Endothelial cell of umbilical vein (primary cell): ENCODE results near the gene MSL2. TPM values are rescaled to one million over a fixed set of nuclear protein-coding genes. Genes with fewer than 3 reads are reported as not detected.
"Not testable (repeated sequence)": the region's sequence is repeated elsewhere in the genome, so short reads cannot be mapped to it uniquely, and the experiment has no call there.

Source experiments
- BruUV-seq: library from RNA; stranded (reverse); fragments of 400-500 nt; replicated peaks from 2 replicates; lab custom pipeline; 2021; lab: Mats Ljungman, UMichigan
- CTCF ChIA-PET: fragments of 300-600, 350-600 bp; sonication (Branson Sonifier 250); formaldehyde crosslinking; loops from one replicate; lab custom pipeline; 2021; ENCODE audit warnings: antibody characterized with exemption, inconsistent platforms; lab: Charles Lee
- POLR2A ChIA-PET: fragments of 300-600, 350-600 bp; sonication (Branson Sonifier 250); formaldehyde crosslinking; loops from one replicate; lab custom pipeline; 2021; ENCODE audit warnings: antibody characterized with exemption, inconsistent platforms; lab: Charles Lee
- DNase-seq: peaks from one replicate; pipeline ENCODE4 v3.0.0-alpha.2; 2011; ENCODE audit warnings: low read depth, low spot score
- FAIRE-seq: peaks from 2 replicates; lab custom pipeline; 2011; peaks lifted over from hg19 to GRCh38; lab: Jason Lieb, UNC
- H2AFZ ChIP-seq: 2 replicates; pipeline ENCODE4 v1.6.0; 2012; ENCODE audit warnings: low read depth, low read length, control low read depth, inconsistent platforms
- H3K27ac ChIP-seq: 2 replicates; pipeline ENCODE4 v1.5.1; 2011; ENCODE audit warnings: low read depth, mild to moderate bottlenecking, control low read depth, low read length, moderate library complexity; ENCODE audit not compliant: insufficient read depth
- H3K27me3 ChIP-seq, 2 experiments: 2 replicates each; pipeline versions ENCODE4 v1.6.0 to v1.6.1; 2011; ENCODE audit warnings: low read length in 2 of 2, mixed read lengths in 1 of 2; ENCODE audit not compliant: control insufficient read depth in 2 of 2, insufficient read depth in 2 of 2
- H3K36me3 ChIP-seq, 2 experiments: 2 replicates in 1 of 2; 3 replicates in 1 of 2; pipeline ENCODE4 v1.5.1; 2011; ENCODE audit warnings: low read length in 2 of 2, mild to moderate bottlenecking in 1 of 2, moderate library complexity in 1 of 2; ENCODE audit not compliant: control insufficient read depth in 2 of 2, insufficient read depth in 2 of 2; ENCODE audit errors: extremely low read depth in 1 of 2
- H3K4me1 ChIP-seq: 3 replicates; pipeline ENCODE4 v1.5.1; 2011; ENCODE audit warnings: mild to moderate bottlenecking, low read length; ENCODE audit not compliant: control insufficient read depth, insufficient read depth; ENCODE audit errors: extremely low read depth
- H3K4me2 ChIP-seq: 2 replicates; pipeline ENCODE4 v1.6.1; 2011; ENCODE audit warnings: low read length, control low read depth, mixed read lengths; ENCODE audit not compliant: insufficient read depth
- H3K4me3 ChIP-seq, 3 experiments: fragments of 200-600 bp in 1 of 3; sonication (generic), shearing (Covaris generic) in 1 of 3; replicated peaks in 1 of 3; 2 replicates each; pipeline ENCODE4 v1.5.1; 2011 to 2016; ENCODE audit warnings: control low read depth in 3 of 3, low read length in 3 of 3, mild to moderate bottlenecking in 2 of 3, inconsistent platforms in 1 of 3, low read depth in 1 of 3, moderate library complexity in 1 of 3; ENCODE audit not compliant: insufficient read depth in 1 of 3
- H3K79me2 ChIP-seq: 2 replicates; pipeline ENCODE4 v1.6.0; 2012; ENCODE audit warnings: low read length, inconsistent platforms; ENCODE audit not compliant: control insufficient read depth, insufficient read depth
- H3K9ac ChIP-seq: replicated peaks from 2 replicates; pipeline ENCODE3; 2011; ENCODE audit warnings: low read length, control low read depth; ENCODE audit not compliant: insufficient read depth; ENCODE audit errors: extremely low read depth
- H3K9me1 ChIP-seq: replicated peaks from 3 replicates; pipeline ENCODE4 v1.6.0; 2011; ENCODE audit warnings: mild to moderate bottlenecking, low read length; ENCODE audit not compliant: control insufficient read depth, insufficient read depth; ENCODE audit errors: extremely low read depth
- H3K9me3 ChIP-seq: replicated peaks from 2 replicates; pipeline ENCODE4 v1.5.1; 2012; ENCODE audit warnings: low read length, inconsistent platforms; ENCODE audit not compliant: control insufficient read depth, insufficient read depth
- H4K20me1 ChIP-seq: replicated peaks from 2 replicates; pipeline ENCODE3; 2011; ENCODE audit warnings: mild to moderate bottlenecking, low read length; ENCODE audit not compliant: control insufficient read depth, insufficient read depth; ENCODE audit errors: extremely low read depth
- EZH2 ChIP-seq: IDR thresholded peaks from 2 replicates; pipeline ENCODE4 v1.6.1; 2012; ENCODE audit warnings: borderline replicate concordance, low read depth, mild to moderate bottlenecking, moderate library complexity, low read length, inconsistent platforms; ENCODE audit not compliant: severe bottlenecking
- FOS ChIP-seq: IDR thresholded peaks from 2 replicates; pipeline ENCODE4 v1.6.1; 2011; ENCODE audit warnings: mild to moderate bottlenecking, low read length, moderate library complexity, borderline replicate concordance; ENCODE audit not compliant: insufficient read depth
- GATA2 ChIP-seq: IDR thresholded peaks from 2 replicates; pipeline ENCODE4 v1.7.0; 2011; ENCODE audit warnings: low read depth, mild to moderate bottlenecking, moderate library complexity, mixed read lengths, low read length; ENCODE audit not compliant: insufficient read length, insufficient read depth
- JUN ChIP-seq: IDR thresholded peaks from 2 replicates; pipeline ENCODE4 v1.6.1; 2011; ENCODE audit warnings: borderline replicate concordance, low read depth; ENCODE audit not compliant: insufficient read length, insufficient read depth
- MAX ChIP-seq: IDR thresholded peaks from 2 replicates; pipeline ENCODE4 v1.6.1; 2011; ENCODE audit not compliant: insufficient read depth, insufficient read length
- MYC ChIP-seq: IDR thresholded peaks from one replicate; pipeline ENCODE4 v1.6.1; 2011; ENCODE audit warnings: mild to moderate bottlenecking, low read depth, low read length
- POLR2A ChIP-seq: IDR thresholded peaks from 2 replicates; pipeline ENCODE4 v1.6.1; 2012; ENCODE audit warnings: low read depth, mild to moderate bottlenecking, control low read depth, low read length
- POLR2AphosphoS5 ChIP-seq: IDR thresholded peaks from 2 replicates; pipeline ENCODE4 v1.6.1; 2012; ENCODE audit warnings: low read depth, mild to moderate bottlenecking, control low read depth, low read length, moderate library complexity; ENCODE audit not compliant: insufficient read depth
- dilution Hi-C: fragments of 300-500 bp; cut with MboI; formaldehyde crosslinking; loops from one replicate; pipeline ENCODE4 v1.15.0; 2019; ENCODE audit warnings: low sequenced_read_pairs; ENCODE audit not compliant: extremely low pct_ligation_motif_present
- intact Hi-C: fragments of 100-400 bp; cut with micrococcal nuclease; formaldehyde crosslinking; loops from one replicate; pipeline ENCODE4 v1.10.0; 2022
- polyA plus RNA-seq, 4 experiments: library from polyadenylated mRNA; depleted of rRNA in 3 of 4; stranded (reverse) in 3 of 4; unstranded in 1 of 4; fragments of >200 nt; gene quantifications; 2 replicates each; pipeline versions ENCODE4 v1.2.1 to v1.2.3, GENCODE V29; 2011 to 2012; ENCODE audit warnings: missing spikeins in 1 of 4
- total RNA-seq: library from RNA; stranded (reverse); gene quantifications from 2 replicates; pipeline ENCODE4 v1.2.3, GENCODE V29; 2021
- TF ChIP-seq, protein P1 (sequence below), 2 donors: IDR thresholded peaks; 1 replicate in 1 of 2; 2 replicates in 1 of 2; pipeline ENCODE4 v1.5.1; 2011; ENCODE audit warnings: low read length in 2 of 2, mild to moderate bottlenecking in 2 of 2, moderate library complexity in 2 of 2, control low read depth in 1 of 2, inconsistent platforms in 1 of 2, low read depth in 1 of 2; ENCODE audit not compliant: insufficient read depth in 1 of 2; ENCODE audit errors: extremely low read depth in 1 of 2

Gene MSL2
- total and polyA plus RNA-seq, 2 donors (not counting 3 experiments of a cell fraction or from before 2014, with no cell fraction given) = 6.7 to 21.9 TPM

DNA sequence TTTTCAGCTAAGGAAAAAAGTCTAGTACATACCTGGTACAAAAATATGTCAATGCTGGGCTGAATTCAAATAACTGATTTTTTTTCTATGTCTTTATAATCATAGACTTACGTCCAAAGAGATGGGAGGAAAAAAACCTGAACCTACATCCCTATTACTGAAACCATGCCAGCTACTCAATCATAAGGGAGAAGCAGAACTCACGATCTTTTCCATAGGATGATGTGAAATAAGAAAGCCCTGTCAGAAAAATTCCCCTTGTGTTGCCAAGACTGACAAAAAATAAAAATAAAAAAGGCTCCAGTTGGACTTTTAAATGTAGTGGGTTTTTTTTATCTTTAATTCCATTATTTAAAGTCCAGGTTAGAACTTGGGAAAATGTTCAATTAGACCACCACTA is 3.3 kb downstream of the MSL2 start:
- Histone ChIP-seq H2AFZ (no peak overlapping the region), H3K4me3 (peak overlapping the region; percentile 76 to 94 (median 86)), H3K79me2 (peaks cover 78% of the 10 kb centered on the region), H3K4me1 (peaks cover 14% of the 10 kb centered on the region), H3K27ac (no peak overlapping the region), H3K9ac (peak overlapping the region; percentile 92), H3K4me2 (peak overlapping the region; percentile 88), H3K9me1 (no peaks in the 10 kb centered on the region), H4K20me1 (peaks cover 19% of the 10 kb centered on the region), H3K9me3 (no peaks in the 10 kb centered on the region), H3K27me3 (no peaks in the 10 kb centered on the region), H3K36me3 (no peaks in the 10 kb centered on the region)
- POLR2A ChIA-PET = no interaction called here
- FAIRE-seq = no peak
- intact Hi-C loops (loop anchor here (5.0 to 10.0 kb wide), 2 partner anchors 101 to 822 kb away; no protein-coding TSS in a partner anchor), dilution Hi-C loops (no loop called here)
- BruUV-seq = no TSS peak
- DNase-seq = peak; percentile 16
- CTCF ChIA-PET = interaction anchor here (1.1 to 3.4 kb wide), 4 partner anchors 17 to 594 kb away, joined by 3 to 16 read pairs (median 6); partner anchors contain the start of gene STAG1
- TF ChIP-seq FOS (no peak), POLR2A (no peak), MAX (no peak), MYC (no peak), EZH2 (no peak), GATA2 (no peak), POLR2AphosphoS5 (no peak), JUN (no peak)
- TF ChIP-seq, protein P1, sequence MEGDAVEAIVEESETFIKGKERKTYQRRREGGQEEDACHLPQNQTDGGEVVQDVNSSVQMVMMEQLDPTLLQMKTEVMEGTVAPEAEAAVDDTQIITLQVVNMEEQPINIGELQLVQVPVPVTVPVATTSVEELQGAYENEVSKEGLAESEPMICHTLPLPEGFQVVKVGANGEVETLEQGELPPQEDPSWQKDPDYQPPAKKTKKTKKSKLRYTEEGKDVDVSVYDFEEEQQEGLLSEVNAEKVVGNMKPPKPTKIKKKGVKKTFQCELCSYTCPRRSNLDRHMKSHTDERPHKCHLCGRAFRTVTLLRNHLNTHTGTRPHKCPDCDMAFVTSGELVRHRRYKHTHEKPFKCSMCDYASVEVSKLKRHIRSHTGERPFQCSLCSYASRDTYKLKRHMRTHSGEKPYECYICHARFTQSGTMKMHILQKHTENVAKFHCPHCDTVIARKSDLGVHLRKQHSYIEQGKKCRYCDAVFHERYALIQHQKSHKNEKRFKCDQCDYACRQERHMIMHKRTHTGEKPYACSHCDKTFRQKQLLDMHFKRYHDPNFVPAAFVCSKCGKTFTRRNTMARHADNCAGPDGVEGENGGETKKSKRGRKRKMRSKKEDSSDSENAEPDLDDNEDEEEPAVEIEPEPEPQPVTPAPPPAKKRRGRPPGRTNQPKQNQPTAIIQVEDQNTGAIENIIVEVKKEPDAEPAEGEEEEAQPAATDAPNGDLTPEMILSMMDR (IDR thresholded peaks at IDR 0.05; ENCODE audit: extremely low read depth in 1 of 2, insufficient read depth in 1 of 2, low read depth in 1 of 2, low read length in 2 of 2) = no peak

- peaks cover 84% of the 10 kb centered on the region for H3K79me2 ChIP-seq
- peak overlapping the region; percentile 88 for H3K4me2 ChIP-seq
- DNase-seq, H3K27me3 ChIP-seq, H3K9me3 ChIP-seq, H3K36me3 ChIP-seq, FAIRE-seq, dilution Hi-C loops, H3K27ac ChIP-seq, H3K4me1 ChIP-seq, H3K9me1 ChIP-seq, BruUV-seq, POLR2A ChIA-PET, H2AFZ ChIP-seq: not testable (repeated sequence)
- H3K9ac ChIP-seq = peak overlapping the region; percentile 92
- CTCF ChIA-PET = interaction anchor here (0.6 to 3.4 kb wide), 3 partner anchors 11 to 560 kb away, joined by 3 to 16 read pairs (median 9); partner anchors contain the start of gene STAG1
- peak overlapping the region in 1 of 3 experiments; percentile 94 for H3K4me3 ChIP-seq
- peaks cover 19% of the 10 kb centered on the region for H4K20me1 ChIP-seq
- intact Hi-C loops = loop anchor here (5.0 to 10.0 kb wide), 2 partner anchors 100 to 823 kb away; no protein-coding TSS in a partner anchor
Observed at GRCh38 chr3:136192195-136192594, 3.9 kb downstream of the MSL2 start.
